ENCODE results near the gene ABCG5. TPM values are rescaled to one million over a fixed set of nuclear protein-coding genes. Genes with fewer than 3 reads are reported as not detected.

The ABCG5 gene
- total and polyA plus RNA-seq, 2 of the 4 experiments (the other 2 are of a cell fraction) = not detected

GRCh38 chr2:43802135-43802534 lies 36.5 kb downstream of the ABCG5 start:
- no peak overlapping the region for H2BK20ac ChIP-seq (ENCODE audit: low read depth, low read length)
- H4K91ac ChIP-seq (ENCODE audit: insufficient read depth, low read depth, low read length) = no peak overlapping the region
- H3K9me1 ChIP-seq (ENCODE audit: insufficient read depth, low read length) = no peaks in the 10 kb centered on the region
- intact Hi-C loops (cut with micrococcal nuclease) = no loop called here
- no peak overlapping the region for H2BK5ac ChIP-seq (ENCODE audit: low read depth, low read length, poor library complexity, severe bottlenecking)
- H2AK5ac ChIP-seq (ENCODE audit: low read depth, low read length) = no peak overlapping the region
- WGBS, 2 experiments (ENCODE audit: extremely low coverage in 2 of 2, insufficient read length in 1 of 2) = no CpG with 5 or more reads among the region's 2 CpGs
- ATAC-seq (ENCODE audit: low read depth) = no peak
- no peak overlapping the region for H3K56ac ChIP-seq (ENCODE audit: extremely low read depth, insufficient read depth, low read length)
- H4K5ac ChIP-seq (ENCODE audit: low read depth, low read length) = no peak overlapping the region
- TF ChIP-seq MAZ (IDR thresholded peaks at IDR 0.05; ENCODE audit: borderline replicate concordance, low read depth, low read length) (no peak), CEBPB (IDR thresholded peaks at IDR 0.05; ENCODE audit: low read depth, low read length) (no peak), POLR2A (IDR thresholded peaks at IDR 0.05; ENCODE audit: low read depth, low read length) (no peak), BHLHE40 (IDR thresholded peaks at IDR 0.05; ENCODE audit: low read depth, low read length) (no peak), FOS (IDR thresholded peaks at IDR 0.05; ENCODE audit: low read depth, low read length) (no peak), CHD1 (IDR thresholded peaks at IDR 0.05; ENCODE audit: low read depth, low read length) (no peak), RCOR1 (IDR thresholded peaks at IDR 0.05; ENCODE audit: insufficient replicate concordance, low read length) (no peak), SMC3 (IDR thresholded peaks at IDR 0.05; ENCODE audit: low read depth, low read length) (no peak), RFX5 (IDR thresholded peaks at IDR 0.05; ENCODE audit: low read depth, low read length) (no peak), RAD21 (IDR thresholded peaks at IDR 0.05; ENCODE audit: low read length) (no peak), MXI1 (IDR thresholded peaks at IDR 0.05; ENCODE audit: borderline replicate concordance, low read depth, low read length) (no peak), MAFK (IDR thresholded peaks at IDR 0.05; ENCODE audit: low read depth, low read length) (no peak), NFE2L2 (IDR thresholded peaks at IDR 0.05; ENCODE audit: low read depth, low read length) (no peak), ELK1 (IDR thresholded peaks at IDR 0.05; ENCODE audit: borderline replicate concordance, low read depth, low read length) (no peak)
- TF ChIP-seq, protein P1, sequence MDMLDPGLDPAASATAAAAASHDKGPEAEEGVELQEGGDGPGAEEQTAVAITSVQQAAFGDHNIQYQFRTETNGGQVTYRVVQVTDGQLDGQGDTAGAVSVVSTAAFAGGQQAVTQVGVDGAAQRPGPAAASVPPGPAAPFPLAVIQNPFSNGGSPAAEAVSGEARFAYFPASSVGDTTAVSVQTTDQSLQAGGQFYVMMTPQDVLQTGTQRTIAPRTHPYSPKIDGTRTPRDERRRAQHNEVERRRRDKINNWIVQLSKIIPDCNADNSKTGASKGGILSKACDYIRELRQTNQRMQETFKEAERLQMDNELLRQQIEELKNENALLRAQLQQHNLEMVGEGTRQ (IDR thresholded peaks at IDR 0.05; ENCODE audit: low read depth, low read length) = no peak
- TF ChIP-seq, protein P2, sequence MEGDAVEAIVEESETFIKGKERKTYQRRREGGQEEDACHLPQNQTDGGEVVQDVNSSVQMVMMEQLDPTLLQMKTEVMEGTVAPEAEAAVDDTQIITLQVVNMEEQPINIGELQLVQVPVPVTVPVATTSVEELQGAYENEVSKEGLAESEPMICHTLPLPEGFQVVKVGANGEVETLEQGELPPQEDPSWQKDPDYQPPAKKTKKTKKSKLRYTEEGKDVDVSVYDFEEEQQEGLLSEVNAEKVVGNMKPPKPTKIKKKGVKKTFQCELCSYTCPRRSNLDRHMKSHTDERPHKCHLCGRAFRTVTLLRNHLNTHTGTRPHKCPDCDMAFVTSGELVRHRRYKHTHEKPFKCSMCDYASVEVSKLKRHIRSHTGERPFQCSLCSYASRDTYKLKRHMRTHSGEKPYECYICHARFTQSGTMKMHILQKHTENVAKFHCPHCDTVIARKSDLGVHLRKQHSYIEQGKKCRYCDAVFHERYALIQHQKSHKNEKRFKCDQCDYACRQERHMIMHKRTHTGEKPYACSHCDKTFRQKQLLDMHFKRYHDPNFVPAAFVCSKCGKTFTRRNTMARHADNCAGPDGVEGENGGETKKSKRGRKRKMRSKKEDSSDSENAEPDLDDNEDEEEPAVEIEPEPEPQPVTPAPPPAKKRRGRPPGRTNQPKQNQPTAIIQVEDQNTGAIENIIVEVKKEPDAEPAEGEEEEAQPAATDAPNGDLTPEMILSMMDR (conservative IDR thresholded peaks at IDR 0.05; ENCODE audit: low read depth, low read length) = no peak
- no peak overlapping the region for H3K4me2 ChIP-seq (ENCODE audit: low read depth, low read length)
- no peak overlapping the region for H2BK15ac ChIP-seq (ENCODE audit: low read depth, low read length)
- H3K4me3 ChIP-seq (ENCODE audit: insufficient read depth, low read depth, low read length) = no peak overlapping the region
- ChIA-PET CTCF (interaction anchor here (0.7 to 1.0 kb wide), 2 partner anchors 12 to 27 kb away, joined by 3 read pairs; no protein-coding TSS in a partner anchor), POLR2A (ENCODE audit: unreplicated experiment) (no interaction called here)
- no peak for DNase-seq
- dilution Hi-C loops (cut with HindIII; ENCODE audit: low sequenced_read_pairs, unreplicated experiment) = no loop called here
- H3K27me3 ChIP-seq (ENCODE audit: control insufficient read depth, insufficient read depth, low read length) = no peaks in the 10 kb centered on the region
- no peak overlapping the region for H2BK120ac ChIP-seq (ENCODE audit: low read depth, low read length)
- H3K4ac ChIP-seq (ENCODE audit: low read depth, low read length) = no peak overlapping the region
- no peaks in the 10 kb centered on the region for H3K79me1 ChIP-seq (ENCODE audit: low read depth in 1 of 2, low read length in 2 of 2)
- H2AK9ac ChIP-seq (replicated peaks; ENCODE audit: low read depth, low read length, poor library complexity) = no peak overlapping the region
- H3K23ac ChIP-seq (ENCODE audit: low read depth, low read length) = no peak overlapping the region
- H4K8ac ChIP-seq (ENCODE audit: low read depth in 2 of 2, low read length in 2 of 2) = no peak overlapping the region
- in situ Hi-C loops (cut with MboI; ENCODE audit: low sequenced_read_pairs) = no loop called here
- no peaks in the 10 kb centered on the region for H3K9me3 ChIP-seq (ENCODE audit: control insufficient read depth, insufficient read depth, low read length)
- no peak overlapping the region for H3K9ac ChIP-seq (ENCODE audit: low read depth, low read length)
- H2AFZ ChIP-seq (replicated peaks; ENCODE audit: low read length, poor library complexity) = no peak overlapping the region
- H3K36me3 ChIP-seq (ENCODE audit: control insufficient read depth, insufficient read depth, low read length) = peaks cover 4% of the 10 kb centered on the region; the same call in 1 of the 2 replicates
- no peak overlapping the region for H3K14ac ChIP-seq (replicated peaks; ENCODE audit: low read depth, low read length)
- no TSS peak for BruUV-seq (replicated peaks)
- no peaks in the 10 kb centered on the region for H4K20me1 ChIP-seq (ENCODE audit: insufficient read depth, low read length)
- no peak overlapping the region for H3K27ac ChIP-seq (ENCODE audit: insufficient read depth, low read length)
- no peak overlapping the region for H3K18ac ChIP-seq (ENCODE audit: low read depth, low read length)
- H3K4me1 ChIP-seq (ENCODE audit: control insufficient read depth, insufficient read depth, low read length) = no peaks in the 10 kb centered on the region

Data from IMR-90 (cell line).